Suppressor macrophage (primary cell): Measurements from ENCODE around the gene NAA10.

Experiments used
- DNase-seq, 4 experiments: peaks; one replicate each; pipeline ENCODE4 v3.0.0-alpha.2; 2020 to 2022

The NAA10 gene

GRCh38 chrX:153948002-153948466, 13.2 kb upstream of the NAA10 start:
- DNase-seq = no peak

GRCh38 chrX:153947009-153947769, 12.4 kb upstream of the NAA10 start:
- DNase-seq = peak; percentile 78 to 87 (median 85)

- no peak for DNase-seq
Observed at GRCh38 chrX:153945956-153946943, 11.4 kb upstream of the NAA10 start.

- DNase-seq = peak in 1 of 4 experiments; percentile 26
Observed at GRCh38 chrX:153944800-153945150, 9.9 kb upstream of the NAA10 start.

- peak; percentile 71 to 87 (median 78) for DNase-seq
Observed at GRCh38 chrX:153944140-153944799, 9.4 kb upstream of the NAA10 start, which contains the start of gene RENBP. Gene RENBP (minus strand): TSS chrX:153944643. CDS start chrX:153944610, 33 bp downstream.

GRCh38 chrX:153941336-153942252, 6.8 kb upstream of the NAA10 start:
- no peak for DNase-seq

GRCh38 chrX:153939573-153939972, 4.7 kb upstream of the NAA10 start:
- DNase-seq = no peak

- DNase-seq = no peak
Observed at GRCh38 chrX:153938226-153938786, 3.5 kb upstream of the NAA10 start.

GRCh38 chrX:153937056-153937455, 2.2 kb upstream of the NAA10 start:
- DNase-seq = no peak

- DNase-seq = no peak
Observed at GRCh38 chrX:153935326-153935851, 552 bp upstream of the NAA10 start.

- peak in 1 of 4 experiments; percentile 34 for DNase-seq
Observed at GRCh38 chrX:153934148-153934761, 582 bp downstream of the NAA10 start.

- peak; percentile 26 to 62 (median 52) for DNase-seq
Observed at GRCh38 chrX:153933748-153934147, 1.1 kb downstream of the NAA10 start.

GRCh38 chrX:153932220-153932915, 2.5 kb downstream of the NAA10 start:
- no peak for DNase-seq

- no peak for DNase-seq
Observed at GRCh38 chrX:153931748-153932147, 3.1 kb downstream of the NAA10 start.

GRCh38 chrX:153931151-153931550, 3.7 kb downstream of the NAA10 start:
- DNase-seq = no peak

- DNase-seq = no peak
Observed at GRCh38 chrX:153930011-153930910, 4.6 kb downstream of the NAA10 start.

GRCh38 chrX:153929576-153929975, 5.3 kb downstream of the NAA10 start:
- DNase-seq = no peak

GRCh38 chrX:153928846-153929245, 6.0 kb downstream of the NAA10 start:
- DNase-seq = no peak
